Hepatocyte (in vitro differentiated cells): Measurements from ENCODE around the gene CEACAM6. TPM values are rescaled to one million over a fixed set of nuclear protein-coding genes. Genes with fewer than 3 reads are reported as not detected.
A peak's percentile ranks its signal among the peaks of the same experiment; 100 is the strongest.

ENCODE experiments used
- DNase-seq: peaks from one replicate; pipeline ENCODE4 v3.0.0-alpha.2; 2016; ENCODE audit warnings: low spot score
- H2AFZ ChIP-seq: fragments of 200-600 bp; sonication (generic); 2 replicates; pipeline ENCODE4 v1.6.0; 2016; ENCODE audit warnings: antibody characterized with exemption, mild to moderate bottlenecking
- H3K27ac ChIP-seq: fragments of 200-600 bp; sonication (generic); 2 replicates; pipeline ENCODE4 v1.5.1; 2016; ENCODE audit warnings: mild to moderate bottlenecking
- H3K27me3 ChIP-seq: fragments of 200-600 bp; sonication (generic); 2 replicates; pipeline ENCODE4 v1.6.1; 2016
- H3K36me3 ChIP-seq: fragments of 200-600 bp; sonication (generic); replicated peaks from 2 replicates; pipeline ENCODE4 v1.5.1; 2016; ENCODE audit warnings: low read depth; ENCODE audit not compliant: insufficient read depth
- H3K4me1 ChIP-seq: fragments of 200-600 bp; sonication (generic); 2 replicates; pipeline ENCODE4 v1.5.1; 2016; ENCODE audit warnings: mild to moderate bottlenecking, moderate library complexity; ENCODE audit not compliant: insufficient read depth
- H3K4me2 ChIP-seq: fragments of 200-600 bp; sonication (generic); 2 replicates; pipeline ENCODE4 v1.6.0; 2016
- H3K4me3 ChIP-seq: fragments of 200-600 bp; sonication (generic); 2 replicates; pipeline ENCODE4 v1.5.1; 2016; ENCODE audit warnings: mild to moderate bottlenecking
- H3K79me2 ChIP-seq: fragments of 200-600 bp; sonication (generic); 2 replicates; pipeline ENCODE4 v1.6.0; 2017; ENCODE audit warnings: mild to moderate bottlenecking
- H3K9me2 ChIP-seq: fragments of 200-600 bp; sonication (generic); replicated peaks from 2 replicates; pipeline ENCODE4 v1.6.0; 2017; ENCODE audit warnings: mild to moderate bottlenecking; ENCODE audit not compliant: insufficient read depth
- H3K9me3 ChIP-seq: fragments of 200-600 bp; sonication (generic); 2 replicates; pipeline ENCODE4 v1.5.1; 2016; ENCODE audit warnings: low read depth, mild to moderate bottlenecking
- H4K20me1 ChIP-seq: fragments of 200-600 bp; sonication (generic); 2 replicates; pipeline ENCODE4 v1.6.0; 2016; ENCODE audit warnings: mild to moderate bottlenecking; ENCODE audit not compliant: insufficient read depth, poor library complexity, severe bottlenecking
- EZH2 ChIP-seq: fragments of 200-600 bp; sonication (generic); IDR thresholded peaks from 2 replicates; pipeline ENCODE4 v1.6.1; 2016; ENCODE audit warnings: antibody characterized with exemption, mild to moderate bottlenecking, borderline replicate concordance
- EZH2phosphoT487 ChIP-seq: fragments of 200-600 bp; sonication (generic); IDR thresholded peaks from one replicate; pipeline ENCODE4 v1.6.1; 2018; ENCODE audit warnings: antibody characterized with exemption, mild to moderate bottlenecking, low read depth, moderate library complexity; ENCODE audit not compliant: unreplicated experiment, severe bottlenecking
- WGBS: methylation state at CpG from one replicate; pipeline ENCODE4 v1.1.6; 2016; ENCODE audit warnings: low lambda C conversion rate; ENCODE audit errors: missing lambda C conversion rate; 5-methylcytosine and 5-hydroxymethylcytosine counted together
- polyA plus RNA-seq: library from polyadenylated mRNA; unstranded; fragments of >200 nt; fragmentation: Nextera tagmentation; extraction: Ambion mirVana; gene quantifications from 2 replicates; pipeline ENCODE4 v1.2.1, GENCODE V29; 2016
- total RNA-seq: library from RNA; depleted of rRNA; stranded (reverse); fragments of >200 nt; gene quantifications from 2 replicates; pipeline ENCODE4 v1.2.3, GENCODE V29; 2014
- TF ChIP-seq, protein P1 (sequence below): fragments of 200-600 bp; sonication (generic); IDR thresholded peaks from 2 replicates; pipeline ENCODE4 v1.5.1; 2016; ENCODE audit warnings: antibody characterized with exemption, mild to moderate bottlenecking; ENCODE audit not compliant: poor library complexity

The CEACAM6 gene
- total and polyA plus RNA-seq, 2 experiments from 2014 or later = 4.5 to 7.9 TPM

DNA sequence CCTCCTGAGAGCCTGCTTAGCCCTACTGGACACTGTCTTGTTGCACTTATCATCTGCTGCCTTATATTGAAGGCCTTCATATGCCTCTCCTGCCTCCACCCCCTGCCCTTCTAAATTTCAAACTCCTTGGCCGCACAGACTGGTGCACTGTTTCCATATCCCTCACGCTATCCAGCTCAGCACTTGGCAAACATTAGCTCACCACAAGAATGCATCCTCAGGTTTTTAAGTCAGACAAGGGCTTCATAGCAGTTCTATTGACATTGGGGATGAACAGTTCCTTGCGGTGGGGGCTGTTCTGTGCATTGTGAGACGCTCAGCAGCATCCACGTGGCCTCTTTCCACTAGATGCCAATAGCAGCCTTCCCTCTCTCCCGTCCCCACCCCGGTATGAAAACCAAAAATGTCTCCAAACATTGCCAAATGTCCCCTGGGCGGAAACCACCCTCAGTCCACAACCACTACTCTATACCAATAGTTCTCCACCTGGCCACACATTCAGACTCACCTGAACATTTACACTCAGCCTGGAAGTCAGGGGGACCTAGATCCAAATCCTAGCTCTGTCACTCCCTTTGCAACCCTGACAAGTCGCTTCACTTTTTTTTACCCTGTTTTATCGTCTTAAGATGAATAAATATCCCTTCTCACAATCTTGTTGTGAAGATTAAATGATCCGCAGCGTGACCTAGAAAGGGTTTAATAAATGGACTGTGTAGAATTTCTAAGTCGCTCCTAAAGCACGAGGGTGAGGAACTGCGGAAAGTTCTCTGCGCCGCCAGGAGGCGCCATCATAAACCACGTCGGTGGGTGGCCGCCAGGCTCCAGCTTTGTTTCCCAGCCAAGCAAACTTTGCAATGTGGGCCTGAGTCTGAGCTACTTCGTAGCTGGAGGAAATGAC lies 37.4 kb downstream of the CEACAM6 start:
- H3K79me2 ChIP-seq = no peaks in the 10 kb centered on the region
- no peak overlapping the region for H3K4me3 ChIP-seq
- H4K20me1 ChIP-seq = no peaks in the 10 kb centered on the region
- H3K9me3 ChIP-seq = no peaks in the 10 kb centered on the region
- H3K4me1 ChIP-seq = no peaks in the 10 kb centered on the region
- no peak overlapping the region for H3K27ac ChIP-seq
- H3K9me2 ChIP-seq = no peaks in the 10 kb centered on the region
- H2AFZ ChIP-seq = no peak overlapping the region
- TF ChIP-seq EZH2 = no peak
- TF ChIP-seq, protein P1, sequence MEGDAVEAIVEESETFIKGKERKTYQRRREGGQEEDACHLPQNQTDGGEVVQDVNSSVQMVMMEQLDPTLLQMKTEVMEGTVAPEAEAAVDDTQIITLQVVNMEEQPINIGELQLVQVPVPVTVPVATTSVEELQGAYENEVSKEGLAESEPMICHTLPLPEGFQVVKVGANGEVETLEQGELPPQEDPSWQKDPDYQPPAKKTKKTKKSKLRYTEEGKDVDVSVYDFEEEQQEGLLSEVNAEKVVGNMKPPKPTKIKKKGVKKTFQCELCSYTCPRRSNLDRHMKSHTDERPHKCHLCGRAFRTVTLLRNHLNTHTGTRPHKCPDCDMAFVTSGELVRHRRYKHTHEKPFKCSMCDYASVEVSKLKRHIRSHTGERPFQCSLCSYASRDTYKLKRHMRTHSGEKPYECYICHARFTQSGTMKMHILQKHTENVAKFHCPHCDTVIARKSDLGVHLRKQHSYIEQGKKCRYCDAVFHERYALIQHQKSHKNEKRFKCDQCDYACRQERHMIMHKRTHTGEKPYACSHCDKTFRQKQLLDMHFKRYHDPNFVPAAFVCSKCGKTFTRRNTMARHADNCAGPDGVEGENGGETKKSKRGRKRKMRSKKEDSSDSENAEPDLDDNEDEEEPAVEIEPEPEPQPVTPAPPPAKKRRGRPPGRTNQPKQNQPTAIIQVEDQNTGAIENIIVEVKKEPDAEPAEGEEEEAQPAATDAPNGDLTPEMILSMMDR = peak; percentile 50
- TF ChIP-seq EZH2phosphoT487 = no peak
- no peaks in the 10 kb centered on the region for H3K36me3 ChIP-seq
- peaks cover 5% of the 10 kb centered on the region for H3K27me3 ChIP-seq
- no peak overlapping the region for H3K4me2 ChIP-seq
- peak; percentile 51 for DNase-seq
- WGBS = 25% methylated on average over 22 of the region's 22 CpGs

DNA sequence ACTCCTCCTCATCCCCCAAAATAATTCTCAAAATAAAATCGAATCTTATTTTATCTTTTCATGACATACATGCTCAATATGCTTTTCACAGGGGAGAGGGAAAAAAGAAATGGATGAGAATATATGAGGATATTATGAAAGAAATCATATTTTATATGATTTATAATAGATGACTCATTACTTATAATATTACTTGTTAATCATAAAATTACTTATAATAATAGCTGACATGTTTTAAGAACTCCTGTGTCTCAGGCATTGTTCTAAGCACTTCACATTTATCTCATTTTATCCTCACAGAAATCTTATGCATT lies 38.0 kb downstream of the CEACAM6 start:
- peaks cover 5% of the 10 kb centered on the region for H3K27me3 ChIP-seq
- no peaks in the 10 kb centered on the region for H3K9me2 ChIP-seq
- H3K79me2 ChIP-seq = no peaks in the 10 kb centered on the region
- H3K36me3 ChIP-seq = no peaks in the 10 kb centered on the region
- no peaks in the 10 kb centered on the region for H4K20me1 ChIP-seq
- no peaks in the 10 kb centered on the region for H3K4me1 ChIP-seq
- TF ChIP-seq EZH2 = no peak
- TF ChIP-seq, protein P1 = no peak
- no peak for TF ChIP-seq EZH2phosphoT487
- no peak overlapping the region for H2AFZ ChIP-seq
- H3K27ac ChIP-seq = no peak overlapping the region
- DNase-seq = no peak
- WGBS = 5% methylated on average over 1 of the region's 1 CpG
- H3K4me3 ChIP-seq = no peak overlapping the region
- H3K9me3 ChIP-seq = no peaks in the 10 kb centered on the region
- no peak overlapping the region for H3K4me2 ChIP-seq

DNA sequence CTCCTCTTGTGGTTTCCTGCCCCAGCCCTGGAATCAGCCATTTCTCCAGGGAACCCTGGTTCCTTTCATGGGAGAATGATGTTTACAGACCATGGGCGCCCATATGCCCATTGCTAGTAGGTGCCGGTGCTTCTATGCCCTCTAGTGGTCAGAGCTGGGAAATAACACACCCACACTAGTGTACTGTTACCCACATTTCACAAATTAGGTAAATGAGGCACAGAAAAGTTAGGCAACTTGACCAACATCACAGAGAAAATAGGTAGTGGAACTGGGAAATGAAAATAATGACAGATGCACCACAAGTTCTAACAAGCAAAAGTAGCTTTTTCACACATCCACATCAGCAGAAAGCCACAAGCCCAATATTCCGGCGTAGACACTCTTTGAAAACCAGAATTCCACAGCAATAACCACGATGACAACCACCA lies 39.7 kb downstream of the CEACAM6 start:
- DNase-seq = peak; percentile 65
- Histone ChIP-seq H3K4me2 (no peak overlapping the region), H3K36me3 (no peaks in the 10 kb centered on the region), H3K27me3 (peaks cover 5% of the 10 kb centered on the region), H2AFZ (no peak overlapping the region), H3K4me3 (no peak overlapping the region), H3K4me1 (no peaks in the 10 kb centered on the region), H3K9me2 (no peaks in the 10 kb centered on the region), H4K20me1 (no peaks in the 10 kb centered on the region), H3K79me2 (no peaks in the 10 kb centered on the region), H3K27ac (no peak overlapping the region), H3K9me3 (no peaks in the 10 kb centered on the region)
- WGBS = 43% methylated on average over 5 of the region's 5 CpGs
- TF ChIP-seq EZH2phosphoT487 = no peak
- TF ChIP-seq, protein P1 = peak; percentile 60
